H1 (cell line): ENCODE data around the gene DHRS4. TPM values are rescaled to one million over a fixed set of nuclear protein-coding genes. Genes with fewer than 3 reads are reported as not detected.

Experiments
- CTCF ChIA-PET: fragments of 300-600 bp; sonication (Branson Sonifier 250); formaldehyde crosslinking; loops from one replicate; lab custom pipeline; 2021; ENCODE audit not compliant: partially characterized antibody; lab: Charles Lee
- POLR2A ChIA-PET: fragments of 300-600 bp; sonication (Branson Sonifier 250); formaldehyde crosslinking; loops from one replicate; lab custom pipeline; 2021; ENCODE audit warnings: inconsistent platforms; ENCODE audit not compliant: partially characterized antibody; lab: Charles Lee
- DNase-seq, 2 experiments: peaks; one replicate each; pipeline versions ENCODE4 v3.0.0 to v3.0.0-alpha.2; 2010 to 2022; ENCODE audit warnings: low spot score in 2 of 2, low read depth in 1 of 2, mixed read lengths in 1 of 2
- FAIRE-seq: peaks from 2 replicates; lab custom pipeline; 2011; peaks lifted over from hg19 to GRCh38; lab: Jason Lieb, UNC
- H2AFZ ChIP-seq: 2 replicates; pipeline ENCODE4 v1.8.1; 2012; ENCODE audit warnings: low read length, inconsistent platforms
- H2AK5ac ChIP-seq: 2 replicates; pipeline ENCODE4 v1.6.1; 2013; ENCODE audit warnings: low read depth, low read length
- H2BK120ac ChIP-seq: replicated peaks from 2 replicates; pipeline ENCODE3; 2013; ENCODE audit warnings: low read depth, low read length, inconsistent platforms
- H2BK12ac ChIP-seq: 2 replicates; pipeline ENCODE4 v1.6.1; 2013; ENCODE audit warnings: low read depth, low read length
- H2BK15ac ChIP-seq: 2 replicates; pipeline ENCODE4 v1.6.1; 2013; ENCODE audit warnings: low read length
- H2BK20ac ChIP-seq: 2 replicates; pipeline ENCODE4 v1.6.1; 2013; ENCODE audit warnings: low read length
- H2BK5ac ChIP-seq: 2 replicates; pipeline ENCODE4 v1.6.1; 2013; ENCODE audit warnings: low read depth, low read length
- H3K14ac ChIP-seq: 2 replicates; pipeline ENCODE4 v1.6.1; 2013; ENCODE audit warnings: inconsistent platforms; ENCODE audit not compliant: insufficient read length
- H3K18ac ChIP-seq: 2 replicates; pipeline ENCODE4 v1.6.1; 2013; ENCODE audit warnings: low read length; ENCODE audit errors: extremely low read depth
- H3K23ac ChIP-seq: 2 replicates; pipeline ENCODE4 v1.6.1; 2013; ENCODE audit warnings: inconsistent platforms; ENCODE audit not compliant: insufficient read length
- H3K23me2 ChIP-seq: 2 replicates; pipeline ENCODE4 v1.6.1; 2013; ENCODE audit warnings: low read depth, low read length
- H3K27ac ChIP-seq: 2 replicates; pipeline ENCODE4 v1.6.1; 2011; ENCODE audit warnings: low read depth, low read length, inconsistent platforms
- H3K27me3 ChIP-seq, 4 experiments: replicated peaks in 1 of 4; 1 replicate in 1 of 4; 2 replicates in 3 of 4; pipeline versions ENCODE4 v1.6.1 to v1.8.1; 2011 to 2013; ENCODE audit warnings: low read length in 3 of 4, mild to moderate bottlenecking in 3 of 4, inconsistent platforms in 2 of 4, mixed read lengths in 2 of 4, moderate library complexity in 1 of 4; ENCODE audit not compliant: control insufficient read depth in 3 of 4, insufficient read depth in 3 of 4; ENCODE audit errors: extremely low read depth in 1 of 4
- H3K36me3 ChIP-seq, 4 experiments: 2 replicates each; pipeline versions ENCODE4 v1.6.1 to v1.8.1; 2011 to 2013; ENCODE audit warnings: mild to moderate bottlenecking in 4 of 4, low read length in 3 of 4, moderate library complexity in 2 of 4, control low read depth in 1 of 4, inconsistent platforms in 1 of 4; ENCODE audit not compliant: insufficient read depth in 4 of 4, control insufficient read depth in 2 of 4
- H3K4ac ChIP-seq: replicated peaks from 2 replicates; pipeline ENCODE3; 2013; ENCODE audit warnings: low read length, low read depth, mixed read lengths, inconsistent platforms; ENCODE audit not compliant: insufficient read length
- H3K4me1 ChIP-seq, 4 experiments: replicated peaks in 1 of 4; 1 replicate in 1 of 4; 2 replicates in 3 of 4; pipeline versions ENCODE4 v1.6.1 to v1.8.1; 2011 to 2013; ENCODE audit warnings: low read length in 3 of 4, inconsistent platforms in 2 of 4, mixed read lengths in 1 of 4; ENCODE audit not compliant: insufficient read depth in 4 of 4, control insufficient read depth in 3 of 4
- H3K4me2 ChIP-seq, 2 experiments: 2 replicates each; pipeline versions ENCODE4 v1.6.1 to v1.8.1; 2011 to 2013; ENCODE audit warnings: low read depth in 2 of 2, low read length in 2 of 2, control low read depth in 1 of 2, inconsistent platforms in 1 of 2, mild to moderate bottlenecking in 1 of 2; ENCODE audit not compliant: insufficient read depth in 1 of 2
- H3K4me3 ChIP-seq, 4 experiments: fragments of 200-600, 300-600 bp in 1 of 4; sonication (generic), shearing (Covaris generic), sonication (Bioruptor Twin) in 1 of 4; 2 replicates each; pipeline versions ENCODE4 v1.5.1 to v1.8.1; 2011 to 2016; ENCODE audit warnings: low read length in 4 of 4, low read depth in 3 of 4, control low read depth in 2 of 4, inconsistent platforms in 2 of 4, mild to moderate bottlenecking in 2 of 4, mixed read lengths in 1 of 4, moderate library complexity in 1 of 4; ENCODE audit not compliant: insufficient read depth in 2 of 4; ENCODE audit errors: extremely low read depth in 1 of 4
- H3K56ac ChIP-seq: replicated peaks from 2 replicates; pipeline ENCODE3; 2013; ENCODE audit warnings: low read depth, mild to moderate bottlenecking, mixed read lengths, low read length, inconsistent platforms; ENCODE audit not compliant: insufficient read length
- H3K79me1 ChIP-seq: 2 replicates; pipeline ENCODE4 v1.6.1; 2013; ENCODE audit warnings: low read depth, low read length, control low read depth
- H3K79me2 ChIP-seq, 2 experiments: 2 replicates each; pipeline versions ENCODE4 v1.6.1 to v1.8.1; 2012 to 2013; ENCODE audit warnings: low read length in 2 of 2, mild to moderate bottlenecking in 2 of 2, inconsistent platforms in 1 of 2; ENCODE audit not compliant: insufficient read depth in 2 of 2, control insufficient read depth in 1 of 2
- H3K9ac ChIP-seq, 4 experiments: replicated peaks in 1 of 4; 1 replicate in 1 of 4; 2 replicates in 3 of 4; pipeline versions ENCODE4 v1.6.1 to v1.8.1; 2011 to 2013; ENCODE audit warnings: low read depth in 3 of 4, low read length in 3 of 4, control low read depth in 2 of 4, mild to moderate bottlenecking in 2 of 4, moderate library complexity in 2 of 4, inconsistent platforms in 1 of 4; ENCODE audit errors: extremely low read depth in 1 of 4
- H3K9me3 ChIP-seq, 2 experiments: 2 replicates each; pipeline versions ENCODE4 v1.6.1 to v1.8.1; 2012 to 2013; ENCODE audit warnings: mild to moderate bottlenecking in 2 of 2, moderate library complexity in 2 of 2, control low read depth in 1 of 2, inconsistent platforms in 1 of 2, low read depth in 1 of 2, low read length in 1 of 2, mixed read lengths in 1 of 2; ENCODE audit not compliant: insufficient read depth in 2 of 2
- H4K20me1 ChIP-seq, 2 experiments: replicated peaks in 1 of 2; 2 replicates each; pipeline versions ENCODE3 to v1.8.1; 2011 to 2013; ENCODE audit warnings: inconsistent platforms in 2 of 2, low read length in 2 of 2, mild to moderate bottlenecking in 1 of 2; ENCODE audit not compliant: insufficient read depth in 2 of 2, control insufficient read depth in 1 of 2
- H4K5ac ChIP-seq: 2 replicates; pipeline ENCODE4 v1.6.1; 2013; ENCODE audit warnings: low read length, low read depth, mixed read lengths, inconsistent platforms; ENCODE audit not compliant: insufficient read length
- H4K8ac ChIP-seq: 2 replicates; pipeline ENCODE4 v1.8.0; 2013; ENCODE audit warnings: mild to moderate bottlenecking, moderate library complexity, low read length, inconsistent platforms; ENCODE audit not compliant: insufficient read depth; ENCODE audit errors: extremely low read depth
- H4K91ac ChIP-seq: replicated peaks from 2 replicates; pipeline ENCODE3; 2013; ENCODE audit warnings: low read length, mixed read lengths, inconsistent platforms; ENCODE audit not compliant: insufficient read length
- ATF2 ChIP-seq: IDR thresholded peaks from 2 replicates; pipeline ENCODE4 v1.6.1; 2012; ENCODE audit warnings: low read length, inconsistent platforms
- CBX8 ChIP-seq: fragments of 300-800, 300-1000 bp; sonication (generic); IDR thresholded peaks from 2 replicates; pipeline ENCODE4 v1.7.1; 2016; ENCODE audit warnings: low read depth, low read length, borderline replicate concordance
- EZH2 ChIP-seq: fragments of 200-600 bp; sonication (generic); IDR thresholded peaks from 2 replicates; pipeline ENCODE4 v1.7.1; 2012; ENCODE audit warnings: low read depth, mild to moderate bottlenecking, moderate library complexity, low read length, inconsistent platforms; ENCODE audit not compliant: severe bottlenecking
- FOSL1 ChIP-seq: IDR thresholded peaks from 2 replicates; pipeline ENCODE4 v1.6.1; 2011; ENCODE audit warnings: mild to moderate bottlenecking, low read depth, low read length, moderate library complexity; ENCODE audit not compliant: insufficient read depth
- KDM1A ChIP-seq: fragments of 200-600, 300-600 bp; sonication (generic); IDR thresholded peaks from 2 replicates; pipeline ENCODE4 v1.7.1; 2016; ENCODE audit warnings: mild to moderate bottlenecking, low read length, borderline replicate concordance
- SAP30 ChIP-seq: fragments of 300-600 bp; sonication (generic); IDR thresholded peaks from 2 replicates; pipeline ENCODE4 v1.7.1; 2012; ENCODE audit warnings: low read length, moderate library complexity, mild to moderate bottlenecking, inconsistent platforms; ENCODE audit not compliant: insufficient read depth, insufficient replicate concordance
- SIX5 ChIP-seq: IDR thresholded peaks from 2 replicates; pipeline ENCODE4 v1.6.1; 2011; ENCODE audit warnings: mild to moderate bottlenecking, low read depth, low read length
- SP4 ChIP-seq: IDR thresholded peaks from 2 replicates; pipeline ENCODE4 v1.6.1; 2012; ENCODE audit warnings: low read length, inconsistent platforms
- SRF ChIP-seq: IDR thresholded peaks from 2 replicates; pipeline ENCODE4 v1.6.1; 2011; ENCODE audit warnings: mild to moderate bottlenecking, low read depth, low read length, moderate library complexity
- USF2 ChIP-seq: IDR thresholded peaks from 2 replicates; pipeline ENCODE4 v1.6.1; 2011; ENCODE audit warnings: low read length, improper control_type of control experiment
- WGBS, 2 experiments: shearing (Covaris generic) in 1 of 2; methylation state at CpG; one replicate each; pipeline versions ENCODE4 v1.1.6 to v1.1.7; 2013 to 2015; ENCODE audit warnings: low lambda C conversion rate in 2 of 2, mixed read lengths in 2 of 2, inconsistent platforms in 1 of 2, low coverage in 1 of 2, missing lambda C conversion rate in 1 of 2; ENCODE audit not compliant: insufficient replicate concordance in 2 of 2, insufficient coverage in 1 of 2, insufficient read length in 1 of 2; ENCODE audit errors: extremely low coverage in 1 of 2, missing lambda C conversion rate in 1 of 2; 5-methylcytosine and 5-hydroxymethylcytosine counted together
- polyA plus RNA-seq, 7 experiments: library from polyadenylated mRNA; depleted of rRNA in 3 of 7; stranded (reverse) in 5 of 7; unstranded in 2 of 7; fragments of >200 nt in 5 of 7; fragments of 200-250 nt in 2 of 7; gene quantifications; 1 replicate in 5 of 7; 2 replicates in 1 of 7; 4 replicates in 1 of 7; pipeline versions ENCODE4 v1.2.1 to v1.2.3, GENCODE V29; 2011 to 2013; ENCODE audit warnings: missing spikeins in 2 of 7, mixed read lengths in 2 of 7
- total RNA-seq: library from RNA; stranded (reverse); fragmentation: NEBNext Ultra II Directional; extraction: Animal tissue kit (Norgen Biotek cat#: 25700); gene quantifications from 2 replicates; pipeline ENCODE4 v1.2.1, GENCODE V29; 2021

The DHRS4 gene
- total and polyA plus RNA-seq, 2 of the 8 experiments (the other 6 are each of a cell fraction or from before 2014, with no cell fraction given), result 11.7 to 16.2 TPM

DNA sequence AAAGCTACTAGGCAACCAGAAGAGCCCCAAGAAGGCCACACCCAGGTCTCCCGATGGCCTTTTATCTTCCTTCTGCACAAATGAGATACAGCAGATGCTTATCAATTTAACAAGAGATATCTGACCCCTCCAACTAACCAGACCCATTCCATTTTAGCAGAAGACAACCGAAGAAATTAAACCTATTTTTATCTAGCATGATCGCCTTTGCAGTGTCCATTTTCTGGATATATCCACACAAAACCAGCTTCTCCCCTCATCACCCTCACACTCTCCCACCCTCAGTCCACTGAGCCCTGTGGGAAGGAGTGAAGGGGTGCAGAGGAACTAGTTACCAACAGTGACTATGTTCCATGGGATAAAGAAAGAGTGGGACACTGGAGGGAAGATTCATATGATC lies 20.9 kb upstream of the DHRS4 start:
- ChIA-PET POLR2A (no interaction called here), CTCF (interaction anchor here (0.5 to 6.1 kb wide), 7 partner anchors 17 to 300 kb away, joined by 3 to 44 read pairs (median 6); partner anchors contain the start of gene DHRS4)
- peaks cover 1% of the 10 kb centered on the region; the same call in 1 of the 2 replicates for H3K23me2 ChIP-seq
- H2BK20ac ChIP-seq, result no peak overlapping the region
- no peak for DNase-seq
- H4K8ac ChIP-seq, result no peak overlapping the region
- H3K27ac ChIP-seq, result no peak overlapping the region
- no peak overlapping the region for H3K9ac ChIP-seq
- no peaks in the 10 kb centered on the region for H3K27me3 ChIP-seq
- no peak overlapping the region for H3K23ac ChIP-seq
- no peak overlapping the region for H2BK12ac ChIP-seq
- no peak overlapping the region for H4K5ac ChIP-seq
- WGBS, 2 experiments, result 91% methylated on average over 3 of the region's 3 CpGs; no CpG with 5 or more reads in 1 of the 2 experiments
- H3K56ac ChIP-seq, result no peak overlapping the region
- H3K36me3 ChIP-seq, result no peaks in the 10 kb centered on the region
- no peak overlapping the region for H2BK5ac ChIP-seq
- H3K14ac ChIP-seq, result no peak overlapping the region
- H2AFZ ChIP-seq, result no peak overlapping the region
- H2AK5ac ChIP-seq, result no peak overlapping the region
- no peaks in the 10 kb centered on the region for H4K20me1 ChIP-seq
- no peak for TF ChIP-seq EZH2
- TF ChIP-seq SRF, result no peak
- no peak for TF ChIP-seq CBX8
- no peak for TF ChIP-seq ATF2
- TF ChIP-seq USF2, result no peak
- TF ChIP-seq SP4, result no peak
- no peak for TF ChIP-seq FOSL1
- TF ChIP-seq SIX5, result no peak
- no peak for TF ChIP-seq SAP30
- TF ChIP-seq KDM1A, result no peak
- TF ChIP-seq, all 59 proteins: peak for 0
- no peaks in the 10 kb centered on the region for H3K79me1 ChIP-seq
- H3K4me1 ChIP-seq, result no peaks in the 10 kb centered on the region
- H3K4ac ChIP-seq, result no peak overlapping the region
- no peaks in the 10 kb centered on the region for H3K79me2 ChIP-seq
- no peak overlapping the region for H2BK120ac ChIP-seq
- no peak overlapping the region for H3K4me3 ChIP-seq
- H2BK15ac ChIP-seq, result no peak overlapping the region
- H3K9me3 ChIP-seq, result no peaks in the 10 kb centered on the region
- no peak for FAIRE-seq
- no peak overlapping the region for H3K18ac ChIP-seq
- H3K4me2 ChIP-seq, result no peak overlapping the region
- no peak overlapping the region for H4K91ac ChIP-seq
